GM19043 (cell line): Measurements from ENCODE around the gene YWHAG.
"Not testable (repeated sequence)": the region's sequence is repeated elsewhere in the genome, so short reads cannot be mapped to it uniquely, and the experiment has no call there.

Source experiments
- ATAC-seq: cut with Tn5 transposase; IDR thresholded peaks from one replicate; pipeline ENCODE4 v1.9.1; 2021; ENCODE audit warnings: low read depth; ENCODE audit not compliant: unreplicated experiment

Gene YWHAG

DNA sequence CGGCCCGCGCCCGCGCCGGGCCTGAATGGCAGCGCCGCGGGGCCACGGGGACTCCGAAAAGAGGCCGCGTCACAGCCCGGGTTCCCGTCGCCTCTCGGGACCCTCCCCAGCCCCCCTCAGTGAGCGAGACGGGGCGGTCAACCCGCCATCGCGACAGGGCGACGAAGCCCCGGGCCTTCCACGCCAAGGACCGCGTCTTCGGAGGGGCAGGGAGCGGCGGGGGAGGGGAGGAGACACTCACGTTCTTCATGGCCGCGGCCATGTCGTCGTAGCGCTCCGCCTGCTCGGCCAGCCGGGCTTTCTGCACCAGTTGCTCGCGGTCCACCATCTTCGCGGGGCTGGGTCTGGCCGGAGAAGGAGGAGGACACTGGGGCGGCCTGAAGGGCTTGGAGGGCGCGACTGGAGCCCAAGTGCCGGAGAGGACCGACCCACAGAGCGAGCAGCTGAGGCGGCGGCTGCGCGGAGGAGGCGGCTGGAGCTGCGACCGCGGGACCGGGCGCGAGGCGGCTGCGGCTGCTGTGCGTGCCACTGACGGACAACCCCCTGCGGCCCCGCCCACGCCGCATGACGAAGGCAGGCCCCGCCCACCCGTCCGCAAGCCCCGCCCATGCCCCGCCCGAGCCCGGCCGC is at the start of gene YWHAG:
YWHAG (minus strand) TSS at position 511 of the 630 bp plus-strand sequence; CDS start at position 328, 183 bp downstream.
- peak; percentile 54 for ATAC-seq

DNA sequence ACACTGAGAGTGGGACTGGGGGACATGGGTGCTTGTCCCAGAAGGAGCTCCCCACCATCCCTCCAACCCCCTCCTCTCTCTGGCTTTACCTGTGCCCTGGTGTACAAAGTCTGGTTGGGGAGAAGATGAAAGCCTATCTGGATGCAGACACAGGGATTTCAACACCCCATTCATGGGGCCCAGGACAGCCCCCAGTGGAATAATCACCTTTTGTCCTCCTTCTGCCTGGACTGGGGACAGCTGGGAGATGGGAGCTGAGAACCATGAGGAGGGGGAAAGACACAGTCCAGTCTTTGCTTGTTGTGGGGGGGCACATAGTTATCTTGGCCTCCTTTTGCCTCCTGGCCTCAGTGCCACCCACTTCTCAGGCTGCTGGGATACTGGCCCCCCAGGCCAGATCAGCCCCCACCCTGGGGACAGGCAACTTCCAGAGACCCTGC is 49.4 kb upstream of the YWHAG start:
- no peak for ATAC-seq

DNA sequence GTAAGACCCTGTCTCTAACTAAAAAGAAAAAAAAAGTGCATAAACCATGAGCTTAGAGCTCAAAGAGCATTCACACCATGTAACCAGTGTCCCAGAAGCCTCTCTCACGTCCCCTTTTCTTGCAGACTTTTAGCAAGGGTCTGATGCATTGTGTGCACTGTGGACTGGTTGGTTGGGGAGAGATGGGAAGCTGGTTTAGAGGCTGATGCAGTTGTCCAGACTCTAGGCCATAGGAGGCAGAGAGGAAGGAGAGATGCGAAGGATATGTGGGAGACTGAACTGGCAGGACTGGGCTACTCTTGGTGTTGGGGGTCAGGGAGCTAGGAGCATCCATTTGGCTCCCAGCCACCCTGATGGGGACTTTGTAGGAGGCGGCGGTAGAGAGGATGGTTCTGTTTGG is 48.9 kb upstream of the YWHAG start:
- no peak for ATAC-seq

DNA sequence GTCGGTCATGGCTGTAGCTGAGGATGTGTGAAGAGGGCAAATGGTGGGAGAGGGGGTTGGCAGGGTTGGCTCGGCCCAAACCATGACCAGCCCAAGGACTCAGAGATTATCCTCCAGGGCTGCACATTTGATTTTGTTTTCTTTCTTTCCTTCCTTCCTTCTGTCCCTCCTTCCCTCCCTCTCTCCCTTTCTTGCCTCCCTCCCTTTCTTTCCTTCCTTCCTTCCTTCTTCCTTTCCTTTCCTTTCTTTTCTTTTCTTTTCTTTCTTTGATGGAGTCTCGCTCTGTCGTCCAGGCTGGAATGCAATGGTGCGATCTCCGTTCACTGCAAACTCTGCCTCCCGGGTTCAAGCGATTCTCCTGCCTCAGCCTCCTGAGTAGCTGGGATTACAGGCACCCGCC is 46.9 kb upstream of the YWHAG start:
- ATAC-seq = no peak

DNA sequence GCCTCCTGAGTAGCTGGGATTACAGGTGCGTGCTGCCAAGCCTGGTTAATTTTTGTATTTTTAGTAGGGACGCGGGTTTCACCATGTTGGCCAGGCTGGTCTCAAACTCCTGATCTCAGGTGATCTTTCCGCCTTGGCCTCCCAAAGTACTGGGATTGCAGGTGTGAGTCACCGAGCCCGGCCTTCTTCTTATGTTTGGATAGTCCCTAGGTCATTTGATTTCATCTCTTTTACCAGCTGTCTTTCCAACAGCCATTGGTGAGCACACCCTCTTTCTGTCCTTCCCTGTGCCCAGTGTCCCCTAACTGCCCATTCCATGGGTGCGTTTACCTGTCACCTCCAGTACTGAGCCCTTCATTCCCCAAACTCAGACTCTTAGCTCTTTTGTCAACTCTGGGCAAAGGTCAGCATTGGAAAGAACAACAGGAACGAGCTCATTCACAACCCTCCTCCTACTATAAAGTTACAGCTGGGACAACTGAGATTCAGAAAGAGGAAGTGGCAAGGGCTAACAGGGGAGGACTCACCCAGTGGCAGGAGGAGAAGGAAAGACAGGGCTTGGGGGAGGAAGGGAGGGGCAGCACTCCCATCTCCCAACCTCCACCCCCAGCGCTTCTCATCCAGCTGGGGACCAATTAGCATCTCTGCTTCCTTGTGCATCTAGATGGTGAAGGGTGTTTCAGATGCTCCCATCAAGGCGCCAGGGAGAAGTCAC is 45.1 kb upstream of the YWHAG start:
- peak; percentile 51 for ATAC-seq

DNA sequence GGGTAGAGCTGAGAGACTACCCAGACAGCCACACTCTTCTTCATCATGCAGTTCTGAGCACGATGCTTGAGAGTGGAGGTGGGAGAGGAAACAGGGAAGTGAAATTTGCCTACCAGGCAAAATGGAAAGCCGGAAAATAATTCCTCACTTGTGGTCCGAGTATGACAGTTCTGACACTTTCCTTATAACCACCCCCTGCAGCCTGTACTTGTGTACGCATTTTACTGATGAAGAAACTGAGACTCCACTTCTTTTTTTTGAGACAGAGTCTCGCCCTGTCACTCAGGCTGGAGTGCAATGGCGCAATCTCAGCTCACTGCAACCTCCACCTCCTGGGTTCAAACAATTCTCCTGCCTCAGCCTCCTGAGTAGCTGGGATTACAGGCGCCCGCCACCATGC is 44.3 kb upstream of the YWHAG start:
- not testable (repeated sequence) for ATAC-seq

DNA sequence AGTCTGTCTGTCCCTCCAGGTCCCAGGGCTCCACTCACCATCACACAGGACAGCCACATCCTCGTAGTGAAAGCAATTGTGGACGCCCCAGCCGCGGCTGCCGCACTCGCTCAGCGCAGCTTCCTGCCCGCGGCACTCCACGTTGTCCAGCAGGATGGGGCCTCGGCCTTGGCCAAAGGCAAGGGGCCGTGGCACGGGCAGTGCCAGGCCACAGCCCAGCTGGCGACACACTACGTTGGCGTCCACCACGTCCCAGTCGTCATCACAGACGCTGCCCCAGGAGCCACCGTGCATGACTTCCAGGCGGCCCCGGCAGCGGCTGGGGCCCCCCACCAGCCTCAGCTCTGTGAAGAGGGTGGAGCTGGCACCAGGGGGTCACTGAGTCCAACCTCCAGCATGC is 41.5 kb upstream of the YWHAG start:
- no peak for ATAC-seq

DNA sequence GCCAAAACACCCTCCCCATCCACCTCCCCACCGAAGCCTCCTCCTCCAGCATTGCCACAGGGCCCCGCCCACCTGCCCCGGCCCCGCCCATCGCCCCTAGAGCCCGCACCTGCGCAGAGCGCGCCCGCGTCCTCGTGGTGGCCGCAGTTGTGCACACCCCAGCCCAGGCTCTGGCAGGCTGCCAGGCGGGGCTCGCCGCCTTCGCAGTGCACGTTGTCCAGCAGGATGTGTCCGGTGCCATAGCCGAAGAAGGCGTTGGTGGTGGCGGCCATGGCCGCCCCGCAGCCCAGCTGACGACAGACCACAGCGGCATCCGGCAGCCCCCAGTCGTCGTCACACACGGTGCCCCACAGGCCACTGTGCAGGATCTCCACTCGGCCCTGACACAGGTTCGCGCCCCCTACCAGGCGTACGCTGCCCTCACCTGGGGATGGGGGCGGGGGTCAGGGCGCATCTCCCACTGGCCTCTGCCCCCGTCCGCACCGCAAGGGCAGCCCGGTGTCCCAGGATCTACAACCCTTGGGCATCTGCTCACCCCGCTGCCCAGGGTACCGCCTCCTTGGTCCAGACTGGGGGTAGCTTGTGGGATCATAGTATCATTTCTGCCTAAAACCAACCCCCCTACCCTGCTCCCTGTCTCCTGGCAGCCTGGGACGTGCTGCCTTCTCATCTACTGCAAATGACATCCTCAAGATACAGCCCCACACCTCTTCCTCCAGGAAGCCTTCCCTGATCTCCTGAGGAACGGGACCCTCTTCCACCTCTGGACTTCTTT is 38.8 kb upstream of the YWHAG start:
- no peak for ATAC-seq

DNA sequence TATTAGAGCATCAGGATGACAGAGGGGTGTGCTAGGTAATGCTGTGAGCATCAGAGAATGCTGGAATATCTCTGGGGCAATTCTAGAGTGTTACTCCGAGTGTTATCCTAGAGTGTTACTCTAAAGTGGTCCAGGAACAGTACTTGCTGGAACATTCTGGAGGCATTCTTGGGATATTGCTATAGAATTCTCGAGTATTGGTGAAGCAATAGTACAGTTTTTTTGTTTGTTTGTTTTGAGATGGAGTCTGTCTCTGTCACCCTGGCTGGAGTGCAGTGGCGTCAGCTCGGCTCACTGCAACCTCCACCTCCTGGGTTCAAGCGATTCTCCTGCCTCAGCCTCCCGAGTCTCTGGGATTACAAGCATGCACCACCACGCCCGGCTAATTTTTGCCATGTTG is 38.1 kb upstream of the YWHAG start:
- ATAC-seq = no peak

DNA sequence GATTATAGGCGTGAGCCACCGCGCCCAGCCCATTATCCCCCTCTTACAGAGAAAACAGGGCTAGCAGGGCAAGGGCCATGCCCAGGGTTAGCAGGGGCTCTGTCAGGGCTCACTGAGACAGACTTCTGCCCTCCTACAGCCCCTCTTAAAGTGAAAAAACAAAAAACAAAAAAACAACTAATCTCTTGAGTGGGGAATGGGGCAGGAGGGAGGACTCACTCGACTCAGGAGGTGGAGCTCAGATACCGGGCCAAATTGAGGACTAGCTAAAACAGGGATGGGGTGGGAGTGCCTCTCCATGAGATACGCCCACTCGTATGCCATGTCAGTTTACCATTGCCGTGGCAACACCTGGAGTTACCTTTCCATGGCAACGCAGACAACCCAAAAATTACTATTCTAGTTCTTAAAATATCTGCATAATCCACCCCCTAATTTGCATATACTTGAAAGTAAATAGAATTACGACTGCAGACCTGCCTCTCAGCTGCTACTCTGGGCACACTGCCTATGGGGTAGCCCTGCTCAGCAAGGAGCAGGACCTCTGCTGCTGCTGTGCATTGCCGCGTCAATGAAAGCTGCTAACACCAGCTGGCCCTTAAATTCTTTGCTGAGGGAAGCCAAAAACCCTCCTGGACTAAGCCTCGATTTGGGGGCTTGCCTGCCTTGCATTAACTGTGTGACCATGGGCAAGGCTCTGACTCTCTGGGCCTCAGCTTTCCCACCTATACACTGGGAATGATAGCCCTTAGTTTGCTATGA is 37.4 kb upstream of the YWHAG start:
- ATAC-seq = no peak

DNA sequence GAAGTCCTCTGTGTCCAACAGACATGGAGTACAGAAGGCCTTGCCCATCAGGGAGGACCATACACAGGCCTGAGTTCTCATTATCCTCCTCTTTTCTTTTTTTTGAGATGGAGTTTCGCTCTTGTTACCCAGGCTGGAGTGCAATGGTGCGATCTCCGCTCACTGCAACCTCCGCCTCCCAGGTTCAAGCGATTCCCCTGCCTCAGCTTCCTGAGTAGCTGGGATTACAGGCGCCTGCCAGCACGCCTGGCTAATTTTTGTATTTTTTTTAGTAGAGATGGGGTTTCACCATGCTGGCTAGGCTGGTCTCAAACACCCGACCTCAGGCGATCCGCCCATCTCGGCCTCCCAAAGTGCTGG is 36.8 kb upstream of the YWHAG start:
- ATAC-seq = not testable (repeated sequence)

DNA sequence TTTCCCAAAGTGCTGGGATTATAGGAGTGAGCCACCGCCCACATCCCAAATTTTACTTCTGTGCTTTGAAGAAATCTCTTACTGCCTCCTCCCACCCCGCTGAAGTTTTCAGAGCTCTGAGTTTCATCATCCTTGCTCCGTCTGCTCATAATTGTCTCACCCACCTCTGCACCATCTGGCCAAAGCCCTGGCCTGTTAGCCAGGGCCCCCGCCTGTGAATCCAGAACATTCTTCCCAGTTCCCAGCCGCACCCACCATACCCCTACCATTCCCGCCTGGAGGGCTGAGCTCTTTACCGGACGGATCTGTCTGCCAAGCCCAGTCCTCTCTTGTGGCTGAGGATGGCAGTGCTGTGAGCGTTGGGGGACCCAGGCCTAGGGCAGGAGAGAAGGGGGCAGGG is 36.2 kb upstream of the YWHAG start:
- no peak for ATAC-seq

DNA sequence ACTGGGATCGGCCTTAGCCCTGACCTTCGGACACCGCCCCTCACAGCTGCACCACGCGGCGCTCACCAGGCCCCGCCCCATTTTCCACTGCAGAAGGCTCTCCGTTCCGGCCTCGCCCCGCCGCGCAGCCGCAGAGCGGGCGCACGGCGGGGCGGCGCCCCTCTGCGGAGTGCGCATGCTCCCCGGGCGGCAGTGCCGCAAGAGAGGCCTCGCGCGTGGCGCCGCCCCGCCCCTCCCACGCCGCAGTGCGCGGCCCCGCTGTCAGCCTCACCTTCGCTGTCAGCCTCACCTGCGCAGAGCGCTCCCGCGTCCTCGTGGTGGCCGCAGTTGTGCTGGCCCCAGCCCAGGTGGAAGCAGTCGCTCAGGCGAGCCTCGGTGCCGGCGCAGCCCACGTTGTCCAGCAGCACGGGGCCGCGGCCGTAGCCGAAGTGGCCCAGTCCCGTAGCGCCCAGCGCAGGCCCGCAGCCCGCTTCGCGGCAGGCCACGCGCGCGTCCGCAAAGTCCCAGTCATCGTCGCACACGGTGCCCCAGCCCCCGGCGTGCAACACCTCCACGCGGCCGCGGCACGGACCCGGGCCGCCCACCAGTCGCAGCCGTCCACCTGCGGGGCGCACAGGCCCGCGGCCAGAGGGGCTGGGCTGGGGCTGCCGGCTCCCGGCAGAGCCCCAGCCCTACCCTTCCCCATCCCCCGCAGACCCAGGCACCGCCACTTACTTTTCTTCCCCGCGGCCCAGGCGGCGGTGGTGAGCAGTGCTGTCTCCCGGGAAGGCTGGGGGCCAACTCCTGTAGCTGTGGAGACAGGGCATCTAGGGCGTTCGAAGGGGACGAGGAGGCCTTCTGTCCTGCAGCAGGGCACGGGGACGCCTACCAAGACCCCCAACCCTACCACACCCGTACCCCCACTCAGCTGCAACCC is 34.6 kb upstream of the YWHAG start:
- ATAC-seq = peak; percentile 88

DNA sequence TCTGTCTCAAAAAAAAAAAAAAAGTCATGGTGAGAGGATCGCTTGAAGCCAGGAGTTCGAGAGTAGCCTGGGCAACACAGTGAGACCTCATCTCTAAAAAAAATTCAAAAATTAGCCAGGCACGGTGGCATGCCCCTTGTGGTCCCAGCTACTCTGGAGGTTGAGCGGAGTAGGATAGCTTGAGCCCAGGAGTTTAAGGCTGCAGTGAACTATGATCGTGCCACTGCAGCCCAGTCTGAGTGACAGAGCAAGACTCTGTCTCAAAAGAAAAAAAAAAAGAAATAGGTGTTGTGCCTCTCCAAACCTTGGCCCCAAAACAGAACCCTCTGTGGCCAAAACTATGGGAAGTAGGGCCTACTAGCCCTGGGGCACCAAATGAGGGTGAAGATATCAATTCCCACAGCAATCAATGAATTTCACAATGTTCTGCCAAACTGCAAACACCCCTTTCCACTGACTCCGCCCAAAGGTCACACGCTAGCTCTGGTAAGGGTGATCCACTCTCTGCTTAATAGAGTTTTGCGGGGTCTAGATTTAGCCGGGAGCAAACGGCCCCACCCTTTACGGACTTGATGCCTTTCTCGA is 33.8 kb upstream of the YWHAG start:
- no peak for ATAC-seq

DNA sequence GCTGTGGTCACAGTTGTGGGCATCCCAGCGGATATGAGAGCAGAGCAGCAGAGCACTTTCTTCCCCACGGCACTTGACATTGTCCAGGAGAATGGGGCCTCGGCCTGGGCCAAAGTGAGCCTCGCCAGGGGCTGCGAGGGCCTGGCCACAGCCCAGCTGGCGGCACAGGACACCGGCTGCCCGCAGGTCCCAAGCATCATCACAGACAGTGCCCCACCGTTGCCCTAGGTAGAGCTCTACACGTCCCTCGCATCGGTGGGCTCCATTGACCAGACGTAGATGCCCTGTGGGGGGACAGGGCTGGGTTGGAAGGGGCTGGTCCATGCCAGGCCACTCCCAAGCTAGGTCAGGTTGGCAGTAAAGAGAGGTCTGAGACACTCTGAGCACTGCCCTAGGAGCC is 31.3 kb upstream of the YWHAG start:
- ATAC-seq = no peak

DNA sequence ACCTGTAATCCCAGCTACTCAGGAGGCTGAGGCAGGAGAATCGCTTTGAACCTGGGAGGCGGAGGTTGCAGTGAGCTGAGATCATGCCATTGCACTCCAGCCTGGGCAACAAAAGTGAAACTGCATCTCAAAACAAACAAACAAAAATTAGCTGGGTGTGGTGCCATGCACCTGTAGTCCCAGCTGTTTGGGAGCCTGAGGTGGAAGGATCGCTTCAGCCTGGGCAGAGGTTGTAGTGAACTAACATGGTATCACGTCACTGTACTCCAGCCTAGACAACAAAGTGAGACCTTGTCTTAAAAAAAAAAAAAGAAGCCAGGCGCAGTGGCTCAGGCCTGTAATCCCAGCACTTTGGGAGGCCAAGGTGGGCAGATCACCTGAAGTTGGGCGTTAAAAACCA is 29.0 kb upstream of the YWHAG start:
- ATAC-seq = not testable (repeated sequence)

DNA sequence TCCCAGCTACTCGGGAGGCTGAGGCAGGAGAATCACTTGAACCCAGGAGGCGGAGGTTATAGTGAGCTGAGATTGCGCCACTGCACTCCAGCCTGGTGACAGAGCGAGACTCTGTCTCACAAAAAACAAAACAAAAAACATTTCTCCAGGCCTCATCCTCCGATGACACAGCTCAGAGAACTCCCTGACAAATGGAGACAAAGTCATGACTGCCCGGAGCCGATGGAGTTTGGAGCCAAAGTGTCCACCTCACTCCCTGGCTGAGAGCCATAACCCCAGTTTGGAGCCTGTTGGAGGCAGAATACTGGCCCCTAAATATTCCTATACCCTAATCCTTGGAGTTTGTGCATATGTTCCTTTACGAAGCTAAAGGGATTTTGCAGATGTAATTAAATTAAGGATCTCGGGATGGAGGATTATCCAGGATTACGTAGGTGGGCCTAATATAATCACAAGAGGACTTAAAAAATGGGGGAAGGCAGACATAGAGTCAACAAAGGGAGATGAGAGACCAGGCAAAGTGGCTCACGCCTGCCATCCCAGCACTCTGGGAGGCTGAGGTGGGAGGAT is 28.0 kb upstream of the YWHAG start:
- no peak for ATAC-seq

DNA sequence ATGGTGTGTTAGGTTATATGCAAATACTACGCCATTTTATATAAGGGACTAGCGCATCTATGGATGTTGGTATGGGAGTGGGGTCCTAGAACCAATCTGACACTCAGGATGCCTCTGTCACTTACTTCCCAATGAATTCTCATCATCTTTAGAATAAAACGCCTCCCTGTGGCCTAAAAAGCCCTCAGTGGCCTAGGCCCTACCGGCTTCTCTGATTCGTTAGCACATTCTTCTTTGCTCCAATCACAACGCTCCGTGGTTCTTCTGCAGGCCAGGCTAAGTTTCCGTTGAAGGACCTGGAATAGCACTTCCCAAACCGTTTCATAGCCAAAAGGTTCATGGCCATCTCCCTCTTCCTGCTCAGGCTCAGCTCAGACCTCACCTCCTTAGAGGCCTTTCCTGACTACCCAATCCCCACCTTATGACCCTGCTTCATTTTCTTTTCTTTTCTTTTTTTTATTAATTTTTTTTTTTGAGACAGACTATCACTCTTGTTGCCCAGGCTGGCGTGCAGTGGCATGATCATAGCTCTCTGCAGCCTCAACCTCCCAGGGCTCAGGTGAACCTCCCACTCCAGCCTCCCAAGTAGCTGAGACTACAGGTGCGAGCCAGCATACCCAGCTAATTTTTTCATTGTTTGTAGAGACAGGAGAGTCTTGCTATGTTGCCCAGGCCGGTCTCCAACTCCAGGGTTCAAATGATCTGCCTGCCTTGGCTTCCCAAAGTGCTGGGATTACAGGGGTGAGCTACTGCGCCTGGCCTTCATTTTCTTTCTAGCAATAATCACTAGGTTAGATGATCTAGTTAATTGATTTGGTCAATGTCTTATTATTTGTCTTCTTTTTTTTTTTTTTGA is 24.5 kb upstream of the YWHAG start:
- no peak for ATAC-seq
